Measurements from ENCODE around the gene RASSF8. TPM values are rescaled to one million over a fixed set of nuclear protein-coding genes. Genes with fewer than 3 reads are reported as not detected.

RASSF8 gene
- total RNA-seq, 1 experiment from 2014 or later, result 51.2 TPM

GRCh38 chr12:25943940-25944339, 14.5 kb upstream of the RASSF8 start:
- Histone ChIP-seq H3K27ac (ENCODE audit: low read length) (no peak overlapping the region), H3K4me3 (ENCODE audit: low read length) (no peak overlapping the region), H3F3A (ENCODE audit: low read length, unreplicated experiment) (no peaks in the 10 kb centered on the region), H3K4me2 (ENCODE audit: low read length) (no peak overlapping the region), H4K20me1 (ENCODE audit: low read length) (no peaks in the 10 kb centered on the region), H3K36me3 (ENCODE audit: low read depth, low read length) (no peaks in the 10 kb centered on the region), H3K27me3 (ENCODE audit: low read length) (no peaks in the 10 kb centered on the region), H3K9me3 (ENCODE audit: low read length) (no peaks in the 10 kb centered on the region), H3K9me2 (replicated peaks; ENCODE audit: low read length) (no peaks in the 10 kb centered on the region), H3K9ac (ENCODE audit: low read length) (no peak overlapping the region), H3K4me1 (ENCODE audit: insufficient read depth, low read length) (no peaks in the 10 kb centered on the region), H3K79me2 (ENCODE audit: low read length) (no peaks in the 10 kb centered on the region), H2AFZ (ENCODE audit: low read length) (no peak overlapping the region)
- POLR2A ChIA-PET (ENCODE audit: unreplicated experiment), result no interaction called here
- CTCF ChIA-PET, result no interaction called here
- intact Hi-C loops (cut with micrococcal nuclease), result no loop called here
- no TSS peak for BruUV-seq (replicated peaks)
- no peak for TF ChIP-seq CTCF (conservative IDR thresholded peaks at IDR 0.05; ENCODE audit: low read depth, low read length)
- no peak for TF ChIP-seq EZH2phosphoT487 (IDR thresholded peaks at IDR 0.05; ENCODE audit: borderline replicate concordance, low read length)
- TF ChIP-seq EZH2 (IDR thresholded peaks at IDR 0.05; ENCODE audit: low read length, unreplicated experiment), result no peak
- DNase-seq (no peak), ATAC-seq (no peak)

GRCh38 chr12:25949343-25949742, 9.1 kb upstream of the RASSF8 start:
- H2AFZ ChIP-seq (ENCODE audit: low read length), result no peak overlapping the region
- H3K27ac ChIP-seq (ENCODE audit: low read length), result no peak overlapping the region
- no peaks in the 10 kb centered on the region for H3K9me2 ChIP-seq (replicated peaks; ENCODE audit: low read length)
- peaks cover 10% of the 10 kb centered on the region for H3K4me1 ChIP-seq (ENCODE audit: insufficient read depth, low read length)
- BruUV-seq (replicated peaks), result no TSS peak
- no peaks in the 10 kb centered on the region for H4K20me1 ChIP-seq (ENCODE audit: low read length)
- H3K9me3 ChIP-seq (ENCODE audit: low read length), result no peaks in the 10 kb centered on the region
- H3K4me2 ChIP-seq (ENCODE audit: low read length), result no peak overlapping the region
- ChIA-PET CTCF (no interaction called here), POLR2A (ENCODE audit: unreplicated experiment) (no interaction called here)
- no peaks in the 10 kb centered on the region for H3K79me2 ChIP-seq (ENCODE audit: low read length)
- H3F3A ChIP-seq (ENCODE audit: low read length, unreplicated experiment), result no peaks in the 10 kb centered on the region
- H3K4me3 ChIP-seq (ENCODE audit: low read length), result no peak overlapping the region
- no peaks in the 10 kb centered on the region for H3K27me3 ChIP-seq (ENCODE audit: low read length)
- 0 out of 2 replicates have a peak, but pooled peaks cover 2% of the 10 kb centered on the region for H3K36me3 ChIP-seq (ENCODE audit: low read depth, low read length)
- DNase-seq (no peak), ATAC-seq (no peak)
- H3K9ac ChIP-seq (ENCODE audit: low read length), result no peak overlapping the region
- intact Hi-C loops (cut with micrococcal nuclease), result no loop called here
- TF ChIP-seq EZH2phosphoT487 (IDR thresholded peaks at IDR 0.05; ENCODE audit: borderline replicate concordance, low read length) (no peak), CTCF (conservative IDR thresholded peaks at IDR 0.05; ENCODE audit: low read depth, low read length) (no peak), EZH2 (IDR thresholded peaks at IDR 0.05; ENCODE audit: low read length, unreplicated experiment) (no peak)

GRCh38 chr12:25950329-25951115, 8.0 kb upstream of the RASSF8 start:
- TF ChIP-seq CTCF (conservative IDR thresholded peaks at IDR 0.05; ENCODE audit: low read depth, low read length) (no peak), EZH2phosphoT487 (IDR thresholded peaks at IDR 0.05; ENCODE audit: borderline replicate concordance, low read length) (no peak), EZH2 (IDR thresholded peaks at IDR 0.05; ENCODE audit: low read length, unreplicated experiment) (no peak)
- no peaks in the 10 kb centered on the region for H3K79me2 ChIP-seq (ENCODE audit: low read length)
- H3K9ac ChIP-seq (ENCODE audit: low read length), result peak overlapping the region; percentile 8; the same call in 1 of the 2 replicates
- ATAC-seq (peak; percentile 93), DNase-seq (peak; percentile 88)
- 0 out of 2 replicates have a peak, but pooled peaks cover 2% of the 10 kb centered on the region for H3K36me3 ChIP-seq (ENCODE audit: low read depth, low read length)
- ChIA-PET POLR2A (ENCODE audit: unreplicated experiment) (no interaction called here), CTCF (no interaction called here)
- H2AFZ ChIP-seq (ENCODE audit: low read length), result no peak overlapping the region
- H4K20me1 ChIP-seq (ENCODE audit: low read length), result no peaks in the 10 kb centered on the region
- H3K9me2 ChIP-seq (replicated peaks; ENCODE audit: low read length), result 0 out of 2 replicates have a peak, but pooled peaks cover 5% of the 10 kb centered on the region
- peaks cover 10% of the 10 kb centered on the region for H3K4me1 ChIP-seq (ENCODE audit: insufficient read depth, low read length)
- no peak overlapping the region for H3K4me3 ChIP-seq (ENCODE audit: low read length)
- H3K4me2 ChIP-seq (ENCODE audit: low read length), result no peak overlapping the region
- no peaks in the 10 kb centered on the region for H3F3A ChIP-seq (ENCODE audit: low read length, unreplicated experiment)
- H3K27me3 ChIP-seq (ENCODE audit: low read length), result no peaks in the 10 kb centered on the region
- no peaks in the 10 kb centered on the region for H3K9me3 ChIP-seq (ENCODE audit: low read length)
- intact Hi-C loops (cut with micrococcal nuclease), result no loop called here
- BruUV-seq (replicated peaks), result no TSS peak
- H3K27ac ChIP-seq (ENCODE audit: low read length), result peak overlapping the region; percentile 71
